K562 (cell line): ENCODE results near the gene RGS14.

Experiments used
- CBX5 ChIP-seq: IDR thresholded peaks from 2 replicates; pipeline ENCODE4 v1.6.1; 2014; ENCODE audit warnings: low read depth, borderline replicate concordance
- HDAC2 ChIP-seq: fragments of 450-650 bp; IDR thresholded peaks from 2 replicates; pipeline ENCODE4 v1.6.1; 2016; ENCODE audit warnings: mild to moderate bottlenecking
- NCOA2 ChIP-seq, 2 experiments: fragments of 450-650 bp; IDR thresholded peaks; 2 replicates each; pipeline ENCODE4 v1.6.1; 2018; ENCODE audit warnings: mild to moderate bottlenecking in 2 of 2, moderate library complexity in 1 of 2; ENCODE audit not compliant: partially characterized antibody in 2 of 2
- TGIF2 ChIP-seq: sonication (generic); formaldehyde crosslinking; IDR thresholded peaks from 2 replicates; pipeline ENCODE4 v1.8.1; 2022; ENCODE audit warnings: mild to moderate bottlenecking, missing genetic modification reagents, moderate library complexity
- TF ChIP-seq, protein P1 (sequence below): fragments of 250-450 bp; sonication (Bioruptor Pico); IDR thresholded peaks from 2 replicates; pipeline ENCODE4 v1.5.0; 2020; ENCODE audit warnings: mild to moderate bottlenecking, borderline replicate concordance
- TF ChIP-seq, protein P2 (sequence below), 3 experiments: IDR thresholded peaks in 2 of 3; conservative IDR thresholded peaks in 1 of 3; 2 replicates each; pipeline ENCODE4 v1.5.1; 2011 to 2012; ENCODE audit warnings: low read length in 3 of 3, mild to moderate bottlenecking in 3 of 3, control low read depth in 2 of 3, improper control_type of control experiment in 1 of 3, inconsistent platforms in 1 of 3, low read depth in 1 of 3, mixed read lengths in 1 of 3, moderate library complexity in 1 of 3; ENCODE audit not compliant: insufficient read depth in 2 of 3
- TF ChIP-seq, protein P3 (sequence below): fragments of 250-450 bp; sonication (Bioruptor Pico); IDR thresholded peaks from 2 replicates; pipeline ENCODE4 v1.4.0; 2020

DNA sequence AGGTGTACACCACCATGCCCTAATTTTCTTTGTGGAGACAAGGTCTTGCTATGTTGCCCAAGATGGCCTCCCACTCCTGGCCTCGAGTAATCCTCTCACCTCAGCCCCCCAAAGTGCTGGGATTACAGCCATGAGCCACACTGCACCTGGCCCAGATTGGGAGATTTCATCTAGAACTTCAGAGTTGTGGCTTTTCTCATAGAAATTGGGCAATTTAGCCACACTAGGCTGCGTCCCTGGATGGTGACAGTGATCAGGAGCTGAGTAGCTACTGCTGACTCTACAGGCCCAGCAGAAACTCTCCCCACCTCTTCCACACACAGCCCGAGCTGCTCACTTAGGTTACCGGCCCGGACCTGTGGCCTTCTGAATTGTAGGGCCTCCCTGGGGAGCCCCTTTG lies 35.0 kb downstream of the RGS14 start:
- TF ChIP-seq, protein P1, sequence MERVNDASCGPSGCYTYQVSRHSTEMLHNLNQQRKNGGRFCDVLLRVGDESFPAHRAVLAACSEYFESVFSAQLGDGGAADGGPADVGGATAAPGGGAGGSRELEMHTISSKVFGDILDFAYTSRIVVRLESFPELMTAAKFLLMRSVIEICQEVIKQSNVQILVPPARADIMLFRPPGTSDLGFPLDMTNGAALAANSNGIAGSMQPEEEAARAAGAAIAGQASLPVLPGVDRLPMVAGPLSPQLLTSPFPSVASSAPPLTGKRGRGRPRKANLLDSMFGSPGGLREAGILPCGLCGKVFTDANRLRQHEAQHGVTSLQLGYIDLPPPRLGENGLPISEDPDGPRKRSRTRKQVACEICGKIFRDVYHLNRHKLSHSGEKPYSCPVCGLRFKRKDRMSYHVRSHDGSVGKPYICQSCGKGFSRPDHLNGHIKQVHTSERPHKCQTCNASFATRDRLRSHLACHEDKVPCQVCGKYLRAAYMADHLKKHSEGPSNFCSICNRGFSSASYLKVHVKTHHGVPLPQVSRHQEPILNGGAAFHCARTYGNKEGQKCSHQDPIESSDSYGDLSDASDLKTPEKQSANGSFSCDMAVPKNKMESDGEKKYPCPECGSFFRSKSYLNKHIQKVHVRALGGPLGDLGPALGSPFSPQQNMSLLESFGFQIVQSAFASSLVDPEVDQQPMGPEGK (CRISPR knock-in tag) = no peak
- TF ChIP-seq TGIF2 (no peak), CBX5 (no peak), NCOA2 (IDR thresholded peaks at IDR 0.05; ENCODE audit: partially characterized antibody in 2 of 2) (no peak), HDAC2 (no peak)
- TF ChIP-seq, protein P2, sequence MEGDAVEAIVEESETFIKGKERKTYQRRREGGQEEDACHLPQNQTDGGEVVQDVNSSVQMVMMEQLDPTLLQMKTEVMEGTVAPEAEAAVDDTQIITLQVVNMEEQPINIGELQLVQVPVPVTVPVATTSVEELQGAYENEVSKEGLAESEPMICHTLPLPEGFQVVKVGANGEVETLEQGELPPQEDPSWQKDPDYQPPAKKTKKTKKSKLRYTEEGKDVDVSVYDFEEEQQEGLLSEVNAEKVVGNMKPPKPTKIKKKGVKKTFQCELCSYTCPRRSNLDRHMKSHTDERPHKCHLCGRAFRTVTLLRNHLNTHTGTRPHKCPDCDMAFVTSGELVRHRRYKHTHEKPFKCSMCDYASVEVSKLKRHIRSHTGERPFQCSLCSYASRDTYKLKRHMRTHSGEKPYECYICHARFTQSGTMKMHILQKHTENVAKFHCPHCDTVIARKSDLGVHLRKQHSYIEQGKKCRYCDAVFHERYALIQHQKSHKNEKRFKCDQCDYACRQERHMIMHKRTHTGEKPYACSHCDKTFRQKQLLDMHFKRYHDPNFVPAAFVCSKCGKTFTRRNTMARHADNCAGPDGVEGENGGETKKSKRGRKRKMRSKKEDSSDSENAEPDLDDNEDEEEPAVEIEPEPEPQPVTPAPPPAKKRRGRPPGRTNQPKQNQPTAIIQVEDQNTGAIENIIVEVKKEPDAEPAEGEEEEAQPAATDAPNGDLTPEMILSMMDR (IDR thresholded peaks at IDR 0.05 in 2 of 3, conservative IDR thresholded peaks at IDR 0.05 in 1 of 3; ENCODE audit: insufficient read depth in 2 of 3, low read depth in 1 of 3, low read length in 3 of 3) = no peak
- TF ChIP-seq, protein P3, sequence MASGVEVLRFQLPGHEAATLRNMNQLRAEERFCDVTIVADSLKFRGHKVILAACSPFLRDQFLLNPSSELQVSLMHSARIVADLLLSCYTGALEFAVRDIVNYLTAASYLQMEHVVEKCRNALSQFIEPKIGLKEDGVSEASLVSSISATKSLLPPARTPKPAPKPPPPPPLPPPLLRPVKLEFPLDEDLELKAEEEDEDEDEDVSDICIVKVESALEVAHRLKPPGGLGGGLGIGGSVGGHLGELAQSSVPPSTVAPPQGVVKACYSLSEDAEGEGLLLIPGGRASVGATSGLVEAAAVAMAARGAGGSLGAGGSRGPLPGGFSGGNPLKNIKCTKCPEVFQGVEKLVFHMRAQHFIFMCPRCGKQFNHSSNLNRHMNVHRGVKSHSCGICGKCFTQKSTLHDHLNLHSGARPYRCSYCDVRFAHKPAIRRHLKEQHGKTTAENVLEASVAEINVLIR (CRISPR knock-in tag) = no peak
